ENCODE data around the gene NFIA. TPM values are rescaled to one million over a fixed set of nuclear protein-coding genes. Genes with fewer than 3 reads are reported as not detected.

Gene NFIA
- total and polyA plus RNA-seq, 2 of the 13 experiments (the other 11 are each of a cell fraction or from before 2014, with no cell fraction given), result 14.7 to 28.5 TPM

DNA sequence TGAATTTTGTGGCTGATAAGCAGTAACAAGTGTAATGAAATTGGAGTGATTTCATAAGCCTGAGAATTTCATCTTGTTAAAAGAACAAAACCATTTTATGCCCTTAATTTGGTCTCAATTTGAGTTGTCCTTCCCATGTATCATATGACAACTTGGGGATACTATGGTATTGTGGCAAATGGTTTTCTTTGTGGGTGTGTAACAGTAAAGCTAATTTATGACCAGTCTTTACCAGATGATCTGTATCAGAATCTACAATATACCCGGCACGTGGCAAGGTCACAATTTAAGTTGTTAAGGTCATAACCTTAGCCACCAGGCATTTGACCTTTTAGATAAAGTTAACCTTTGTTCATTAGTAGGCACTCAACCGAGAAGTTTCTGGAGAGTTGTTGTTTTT is 9.1 kb downstream of the NFIA start:
- WGBS (ENCODE audit: low lambda C conversion rate), result 17% methylated on average over 3 of the region's 3 CpGs
- Histone ChIP-seq H3K27ac (ENCODE audit: extremely low read length, insufficient read depth, low read length) (no peak overlapping the region), H3K4me1 (ENCODE audit: insufficient read depth, low read length) (peaks cover 86% of the 10 kb centered on the region), H3K4me3 (replicated peaks in 1 of 3; ENCODE audit: insufficient read depth in 1 of 3, low read depth in 2 of 3, low read length in 3 of 3) (no peak overlapping the region), H3K36me3 (replicated peaks in 1 of 2; ENCODE audit: control insufficient read depth in 1 of 2, insufficient read depth in 2 of 2, low read length in 2 of 2) (peaks cover 2 to 21% of the 10 kb centered on the region in 2 experiments; a peak in 4 of 5 replicates), H2AFZ (ENCODE audit: low read length) (no peak overlapping the region), H3K9me3 (ENCODE audit: low read length) (no peaks in the 10 kb centered on the region), H3K9ac (ENCODE audit: insufficient read depth, low read depth, low read length) (no peak overlapping the region), H4K20me1 (ENCODE audit: insufficient read depth, low read length) (peaks cover 38% of the 10 kb centered on the region), H3K79me2 (ENCODE audit: insufficient read depth, low read length) (peaks cover 100% of the 10 kb centered on the region), H3K4me2 (ENCODE audit: low read depth, low read length) (peak overlapping the region; percentile 31), H3K27me3 (ENCODE audit: control insufficient read depth in 1 of 2, insufficient read depth in 2 of 2, low read length in 2 of 2) (no peaks in the 10 kb centered on the region)
- FAIRE-seq (no peak), ATAC-seq (no peak), DNase-seq (ENCODE audit: low spot score) (no peak)
- BruUV-seq (replicated peaks), result no TSS peak
- ChIA-PET CTCF (ENCODE audit: low intra/inter-chr PET ratio, low total read pairs) (no interaction called here), POLR2A (no interaction called here)
- in situ Hi-C loops (cut with HindIII; ENCODE audit: extremely low pct_ligation_motif_present, low pct_unique_long_range_greater_than_20kb), result no loop called here
- intact Hi-C loops (cut with micrococcal nuclease; ENCODE audit: unreplicated experiment), result no loop called here
- no peak for TF ChIP-seq SOX6 (IDR thresholded peaks at IDR 0.05)
- peak; percentile 32; the same call in 1 of the 2 replicates for TF ChIP-seq SOX6 (CRISPR knock-in tag; IDR thresholded peaks at IDR 0.05)
- TF ChIP-seq ELF1 (CRISPR knock-in tag; IDR thresholded peaks at IDR 0.05), result no peak
- TF ChIP-seq MAZ (IDR thresholded peaks at IDR 0.05; ENCODE audit: borderline replicate concordance, low read depth, low read length), result no peak
- TF ChIP-seq MAZ (CRISPR knock-in tag; IDR thresholded peaks at IDR 0.05; ENCODE audit: low read depth), result no peak
- 0 out of 2 replicates have a peak, but pooled peaks have one; percentile 23 for TF ChIP-seq TBX2 (CRISPR knock-in tag; IDR thresholded peaks at IDR 0.05; ENCODE audit: borderline replicate concordance)
- TF ChIP-seq NFIC (IDR thresholded peaks at IDR 0.05; ENCODE audit: low read length), result 0 out of 2 replicates have a peak, but pooled peaks have one; percentile 23
- TF ChIP-seq NR2F6 (IDR thresholded peaks at IDR 0.05), result peak; percentile 97
- TF ChIP-seq NR2F6 (CRISPR knock-in tag; IDR thresholded peaks at IDR 0.05), result peak; percentile 92
- TF ChIP-seq ZNF547 (CRISPR knock-in tag; IDR thresholded peaks at IDR 0.05), result no peak
- TF ChIP-seq, protein P1, sequence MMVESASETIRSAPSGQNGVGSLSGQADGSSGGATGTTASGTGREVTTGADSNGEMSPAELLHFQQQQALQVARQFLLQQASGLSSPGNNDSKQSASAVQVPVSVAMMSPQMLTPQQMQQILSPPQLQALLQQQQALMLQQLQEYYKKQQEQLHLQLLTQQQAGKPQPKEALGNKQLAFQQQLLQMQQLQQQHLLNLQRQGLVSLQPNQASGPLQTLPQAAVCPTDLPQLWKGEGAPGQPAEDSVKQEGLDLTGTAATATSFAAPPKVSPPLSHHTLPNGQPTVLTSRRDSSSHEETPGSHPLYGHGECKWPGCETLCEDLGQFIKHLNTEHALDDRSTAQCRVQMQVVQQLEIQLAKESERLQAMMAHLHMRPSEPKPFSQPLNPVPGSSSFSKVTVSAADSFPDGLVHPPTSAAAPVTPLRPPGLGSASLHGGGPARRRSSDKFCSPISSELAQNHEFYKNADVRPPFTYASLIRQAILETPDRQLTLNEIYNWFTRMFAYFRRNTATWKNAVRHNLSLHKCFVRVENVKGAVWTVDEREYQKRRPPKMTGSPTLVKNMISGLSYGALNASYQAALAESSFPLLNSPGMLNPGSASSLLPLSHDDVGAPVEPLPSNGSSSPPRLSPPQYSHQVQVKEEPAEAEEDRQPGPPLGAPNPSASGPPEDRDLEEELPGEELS (CRISPR knock-in tag; IDR thresholded peaks at IDR 0.05), result 0 out of 2 replicates have a peak, but pooled peaks have one; percentile 25
- peak; percentile 51; the same call in 1 of the 2 replicates for TF ChIP-seq BCL6 (CRISPR knock-in tag; IDR thresholded peaks at IDR 0.05)
- TF ChIP-seq TBX3 (IDR thresholded peaks at IDR 0.05; ENCODE audit: borderline replicate concordance), result peak; percentile 40; the same call in 1 of the 2 replicates
- TF ChIP-seq SOX13 (IDR thresholded peaks at IDR 0.05), result no peak
- TF ChIP-seq SOX13 (CRISPR knock-in tag; conservative IDR thresholded peaks at IDR 0.05 in 1 of 2, IDR thresholded peaks at IDR 0.05 in 1 of 2), result peak in 1 of 2 experiments; percentile 72; a peak in 2 of 4 replicates
- TF ChIP-seq CSRNP1 (CRISPR knock-in tag; IDR thresholded peaks at IDR 0.05), result no peak
- peak; percentile 25; the same call in 1 of the 2 replicates for TF ChIP-seq ISL2 (CRISPR knock-in tag; IDR thresholded peaks at IDR 0.05)
- 0 out of 4 replicates have a peak, but pooled peaks of 1 of the 2 experiments have one; percentile 14 for TF ChIP-seq EP300 (IDR thresholded peaks at IDR 0.05; ENCODE audit: low read depth in 2 of 2, low read length in 2 of 2)
- no peak for TF ChIP-seq EP300 (CRISPR knock-in tag; IDR thresholded peaks at IDR 0.05; ENCODE audit: borderline replicate concordance)
- no peak for TF ChIP-seq FOXO1 (CRISPR knock-in tag; IDR thresholded peaks at IDR 0.05)
- TF ChIP-seq SAP130 (CRISPR knock-in tag; IDR thresholded peaks at IDR 0.05; ENCODE audit: low read depth), result peak; percentile 34; the same call in 1 of the 2 replicates
- no peak for TF ChIP-seq NFE2L1 (CRISPR knock-in tag; IDR thresholded peaks at IDR 0.05; ENCODE audit: borderline replicate concordance)
- TF ChIP-seq HMG20B (CRISPR knock-in tag; conservative IDR thresholded peaks at IDR 0.05), result peak; percentile 61; the same call in 1 of the 2 replicates
- TF ChIP-seq BHLHE40 (IDR thresholded peaks at IDR 0.05; ENCODE audit: low read length), result peak; percentile 63
- no peak for TF ChIP-seq BRCA1 (CRISPR knock-in tag; IDR thresholded peaks at IDR 0.05)
- 0 out of 2 replicates have a peak, but pooled peaks have one; percentile 16 for TF ChIP-seq SOX5 (CRISPR knock-in tag; IDR thresholded peaks at IDR 0.05; ENCODE audit: borderline replicate concordance)
